Activated CD4-positive, CD25-positive, alpha-beta regulatory T cell treated with anti-CD3 and anti-CD28 coated beads, Interleukin-2, amount 50 U/mL, for 72 hours (primary cell): ENCODE results near the gene GASK1A.
"Not testable (repeated sequence)": the region's sequence is repeated elsewhere in the genome, so short reads cannot be mapped to it uniquely, and the experiment has no call there.

Experiments
- DNase-seq: peaks from one replicate; pipeline ENCODE4 v3.0.0; 2021

GASK1A gene

DNA sequence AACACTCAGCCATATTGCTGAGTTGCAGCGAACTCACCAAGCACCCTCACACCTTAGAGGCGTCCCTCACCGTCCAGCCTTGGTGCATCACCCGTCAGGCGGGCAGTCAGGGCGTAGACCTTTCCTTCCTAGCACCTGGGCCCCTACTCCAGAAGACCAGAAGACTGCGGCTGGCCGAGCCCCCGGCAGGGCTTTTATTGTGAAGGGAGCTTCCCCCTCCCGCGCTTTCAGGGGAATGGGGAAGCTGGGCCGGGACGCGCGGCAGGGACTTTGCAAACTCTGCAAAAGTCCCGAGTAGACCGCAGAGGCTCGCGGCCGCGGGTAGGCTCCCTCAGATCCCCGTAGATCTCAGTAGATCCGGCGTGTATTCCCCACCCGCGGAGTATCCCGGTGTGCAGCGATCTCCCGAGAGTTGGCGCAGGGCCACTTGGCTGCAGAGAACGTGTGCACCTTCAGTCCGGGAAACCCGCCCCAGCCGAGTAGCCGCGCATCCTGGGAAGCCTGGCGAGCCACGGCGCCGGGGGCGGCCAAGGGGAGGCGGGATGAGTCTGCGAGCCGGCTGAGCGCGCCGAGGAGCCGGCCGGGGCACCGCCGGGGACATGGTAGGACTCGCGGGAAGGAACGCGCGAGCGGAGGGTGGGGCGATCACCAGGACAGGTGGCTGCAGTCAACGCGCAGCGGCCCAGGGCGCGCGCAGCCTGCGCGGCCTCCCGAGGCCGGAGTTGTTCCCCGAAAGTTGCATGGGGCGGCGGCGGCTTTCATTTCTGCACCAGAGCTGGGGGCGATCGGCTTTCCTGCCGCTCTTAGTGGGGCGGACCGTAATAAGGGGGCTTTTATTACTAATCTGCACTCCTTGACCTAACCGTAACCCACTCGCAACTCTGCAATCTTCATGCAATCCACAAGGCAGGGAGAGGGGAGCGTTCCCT, at the start of gene GASK1A:
GASK1A (plus strand) TSS at position 268 of the 929 bp plus-strand sequence; CDS start at position 600, 332 bp downstream.
- DNase-seq = peak; percentile 32

DNA sequence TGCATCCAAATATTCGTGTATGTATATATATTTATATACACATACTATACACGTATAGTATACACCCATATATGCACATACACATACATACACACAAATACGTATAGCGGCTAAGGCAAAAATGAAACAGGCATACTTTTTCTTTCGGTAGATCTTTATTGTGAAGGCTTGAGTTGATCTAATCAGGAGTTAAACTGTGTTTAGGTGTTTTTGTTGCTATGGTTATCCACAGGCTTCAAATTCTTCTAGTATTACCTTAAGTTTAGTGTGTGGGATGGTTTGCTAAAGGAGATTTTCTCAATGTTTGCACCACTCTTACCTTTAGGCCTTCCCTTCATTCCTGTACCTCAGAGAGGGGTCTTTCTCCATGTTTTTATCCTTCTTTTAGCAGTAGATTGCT, 45.0 kb upstream of the GASK1A start:
- no peak for DNase-seq

DNA sequence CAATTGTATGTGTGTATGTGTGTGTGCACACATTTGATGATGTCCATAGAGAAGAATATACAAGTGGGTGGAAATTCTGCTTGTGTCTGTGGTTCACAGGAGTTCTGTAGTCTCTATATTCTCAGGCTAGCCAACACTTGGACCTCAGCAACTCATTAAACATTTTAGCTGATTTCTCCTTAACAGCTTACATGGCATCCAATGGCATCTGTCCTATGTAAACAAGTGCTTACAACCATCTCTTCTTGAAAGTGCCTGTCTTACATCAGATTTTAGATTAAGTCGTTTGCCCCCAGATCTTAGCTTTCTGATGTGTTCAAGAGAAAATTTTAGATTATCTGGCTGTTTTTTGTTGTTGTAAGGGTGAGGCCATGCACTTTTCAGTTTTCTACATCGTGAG, 44.2 kb upstream of the GASK1A start:
- no peak for DNase-seq

DNA sequence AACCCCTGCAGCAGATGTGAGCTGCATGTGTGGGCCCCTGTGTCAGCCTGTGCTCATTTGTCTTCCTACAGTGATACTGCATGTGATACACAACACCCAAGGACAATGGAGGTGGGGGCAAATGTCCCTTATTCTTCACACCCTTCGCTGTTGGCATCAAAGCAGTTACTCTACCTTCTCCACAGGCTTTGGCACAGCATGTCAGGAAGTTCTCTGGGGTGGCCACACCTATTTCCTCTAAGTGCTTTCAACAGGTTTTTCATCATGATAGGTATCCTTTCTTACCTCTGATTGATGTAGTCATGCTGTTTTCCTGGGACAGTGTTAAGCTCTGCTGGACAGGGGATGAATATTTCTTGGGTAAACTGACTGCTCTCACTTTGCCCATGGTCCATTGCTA, 43.6 kb upstream of the GASK1A start:
- DNase-seq = no peak

DNA sequence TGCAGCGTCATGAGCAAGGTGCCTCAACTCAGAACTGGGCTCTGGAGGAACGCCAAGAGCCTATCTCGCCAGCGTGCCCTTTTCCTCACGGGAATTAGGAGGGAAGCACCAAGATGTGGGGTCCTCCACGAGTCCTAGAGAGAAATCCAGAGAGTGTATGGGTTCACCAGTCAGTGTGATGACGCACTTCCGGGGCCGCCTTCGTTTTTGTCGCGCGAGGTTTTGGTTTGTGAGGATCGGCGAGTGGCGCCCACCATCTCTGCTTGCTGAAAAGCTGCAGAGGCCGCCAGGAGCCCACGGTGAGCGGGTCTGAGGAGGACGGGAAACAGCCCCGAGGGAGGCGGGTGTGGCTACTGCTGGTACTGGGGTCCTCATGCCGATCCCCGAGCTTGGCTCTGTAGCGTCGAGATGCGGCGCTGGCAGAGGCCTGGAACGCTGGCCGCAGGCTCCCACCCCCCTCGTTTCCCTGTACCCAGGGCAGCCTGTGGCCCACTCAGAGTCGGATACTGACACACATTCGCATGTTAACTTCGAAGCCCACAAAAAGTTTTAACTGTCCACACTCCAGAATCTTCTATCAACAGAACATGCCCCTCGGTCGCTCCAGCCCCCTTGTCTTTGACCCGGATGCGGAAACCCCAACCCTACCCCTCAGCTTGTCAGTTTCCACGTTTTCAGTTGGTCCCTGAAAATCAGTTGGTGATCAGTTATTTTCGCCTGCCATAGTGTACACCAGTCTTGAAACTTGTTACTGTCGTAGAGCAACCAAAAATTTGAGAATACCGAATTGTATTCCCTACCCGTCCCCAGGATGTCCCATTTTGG, 42.7 kb upstream of the GASK1A start:
- no peak for DNase-seq

DNA sequence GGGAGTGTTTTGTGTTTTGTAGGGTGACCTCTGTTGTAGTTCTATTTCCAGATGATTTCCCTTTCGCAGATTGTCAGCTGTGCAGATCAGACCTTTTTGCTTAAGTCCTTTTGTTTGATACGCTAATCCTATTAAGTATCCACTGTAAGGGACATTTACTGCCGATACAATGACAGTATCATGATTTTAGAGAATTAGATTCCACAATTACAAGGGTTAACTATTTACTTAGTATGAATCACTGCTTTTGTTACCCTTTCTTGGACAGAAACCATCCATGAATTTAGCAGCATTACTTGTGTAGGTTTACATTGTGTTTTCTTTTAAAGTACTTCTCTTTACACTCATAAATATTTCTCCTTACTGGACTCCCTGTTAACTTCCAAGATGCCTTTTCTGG, 41.8 kb upstream of the GASK1A start:
- no peak for DNase-seq

DNA sequence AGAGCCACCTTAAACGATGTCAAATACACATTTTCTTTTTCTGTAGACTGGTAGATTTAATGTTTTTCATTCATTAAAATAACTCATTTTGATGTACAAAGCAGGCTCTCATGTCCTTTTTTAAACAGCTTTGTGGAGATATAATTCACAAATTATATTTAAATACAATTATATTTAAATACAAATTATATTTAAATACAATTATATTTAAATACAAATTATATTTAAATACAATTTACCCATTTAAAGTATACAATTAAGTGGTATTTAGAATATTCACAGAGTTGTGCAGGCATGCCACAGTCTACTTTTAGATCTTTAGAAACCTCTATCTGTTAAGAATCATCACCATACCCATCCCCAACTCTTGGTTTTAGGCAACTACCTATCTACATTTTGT, 36.4 kb upstream of the GASK1A start:
- DNase-seq = no peak

DNA sequence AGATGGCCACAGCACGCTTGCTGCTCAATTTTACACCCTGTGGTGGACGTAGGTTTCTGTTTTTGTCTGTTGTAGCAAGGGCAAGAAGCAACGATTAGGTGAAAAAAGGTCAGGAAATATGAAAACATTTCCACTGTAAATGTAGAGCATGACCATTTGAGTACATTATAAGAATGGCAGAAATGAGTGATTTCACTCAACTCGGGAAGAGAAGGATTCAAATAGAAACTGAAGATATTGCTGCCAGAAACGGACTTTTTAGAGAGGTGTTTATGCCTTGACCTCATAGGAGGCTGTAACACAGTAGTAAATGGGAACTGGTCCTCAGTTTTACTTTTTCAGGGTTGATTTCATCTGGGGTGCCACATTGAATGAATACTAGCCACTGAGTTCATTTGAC, 33.1 kb upstream of the GASK1A start:
- no peak for DNase-seq

DNA sequence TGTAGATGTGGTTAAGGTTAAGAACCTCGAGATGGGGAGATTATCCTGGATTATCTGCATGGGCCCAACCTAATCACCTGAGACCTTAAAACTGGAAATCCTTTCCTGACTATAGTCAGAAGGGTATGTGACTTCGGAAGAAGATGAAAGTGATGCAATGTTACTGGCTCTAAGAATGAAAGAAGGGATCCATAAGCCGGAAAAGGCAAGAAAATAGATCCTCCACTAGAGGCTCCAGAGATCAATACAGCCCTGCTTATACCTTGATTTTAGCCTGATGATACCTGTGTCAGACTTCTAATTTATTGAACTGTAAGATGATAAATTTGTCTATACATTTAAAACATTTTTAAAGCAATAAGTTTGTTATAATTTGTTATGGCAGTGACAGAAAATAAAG, 21.5 kb upstream of the GASK1A start:
- DNase-seq = no peak

DNA sequence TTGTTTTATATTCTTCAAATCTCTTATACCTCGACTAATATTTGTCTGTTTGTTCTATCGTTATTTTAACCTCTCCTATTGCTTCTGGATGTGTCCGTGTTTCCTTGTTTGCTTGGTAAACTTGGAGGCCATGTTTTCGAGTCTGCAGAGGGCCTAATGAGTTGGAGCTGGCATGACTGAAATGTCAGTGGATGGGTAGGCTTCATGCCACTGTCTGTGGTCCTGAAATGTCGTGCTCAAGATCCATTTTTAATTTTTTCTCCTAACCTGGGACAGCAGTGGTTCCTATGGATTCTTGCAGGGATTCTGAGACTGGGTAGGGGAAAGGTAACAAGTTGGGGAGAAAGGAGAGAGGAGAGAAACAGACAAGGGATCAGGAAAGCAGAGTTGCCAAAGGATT, 18.8 kb upstream of the GASK1A start:
- no peak for DNase-seq

DNA sequence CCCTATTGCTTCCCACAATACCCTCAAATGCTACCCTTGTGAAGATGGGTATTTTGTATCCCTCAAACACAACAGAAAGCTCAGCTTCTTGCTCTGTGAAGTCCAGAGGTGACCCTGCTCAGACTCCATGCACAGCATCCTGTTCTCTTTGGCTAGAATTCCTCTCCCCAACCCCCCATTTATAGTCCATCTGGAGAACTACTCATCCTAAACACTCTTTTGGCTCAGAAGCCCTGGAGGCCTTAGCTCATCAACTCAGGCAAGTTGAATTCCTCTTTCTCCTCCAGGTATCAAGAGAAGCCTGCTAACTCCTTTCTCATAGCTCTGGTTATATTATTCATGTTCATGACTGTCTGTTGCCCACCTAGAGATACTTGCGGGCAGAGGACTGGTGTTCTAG, 18.3 kb upstream of the GASK1A start:
- no peak for DNase-seq

DNA sequence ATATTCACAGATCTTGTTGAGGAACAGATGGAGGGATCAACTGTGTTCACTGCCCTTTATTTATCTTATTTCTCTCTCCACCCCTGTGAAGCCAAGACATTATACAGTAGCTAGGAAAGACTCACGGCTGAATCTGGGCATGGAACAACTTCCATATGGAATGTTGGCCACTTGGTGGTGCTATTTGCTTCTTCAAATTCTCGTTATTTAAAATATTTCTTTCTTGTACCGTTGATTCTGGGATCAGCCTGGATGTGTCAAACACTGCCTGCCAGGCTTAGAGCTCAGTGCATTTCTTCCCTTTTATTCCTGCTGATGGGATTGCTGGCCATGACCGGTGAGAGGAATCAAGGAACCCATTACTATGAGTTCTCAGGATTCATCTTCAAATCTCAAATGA, 17.5 kb upstream of the GASK1A start:
- no peak for DNase-seq

DNA sequence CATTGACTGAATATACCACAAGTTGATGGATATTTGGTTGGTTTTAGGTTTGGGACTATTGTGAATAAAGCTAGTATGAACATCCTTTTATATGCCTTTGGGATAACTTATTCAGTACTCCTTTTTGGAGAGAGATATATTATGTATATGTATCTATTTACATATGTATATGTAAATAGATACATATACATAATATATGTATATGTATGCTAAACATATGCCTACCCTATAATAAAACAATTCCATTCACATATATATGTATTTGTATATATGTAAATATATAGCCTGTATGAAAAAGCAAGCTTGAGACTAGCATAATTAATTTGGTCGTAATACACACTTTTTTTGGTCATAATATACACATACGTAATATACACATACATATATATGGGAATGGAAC, 15.8 kb upstream of the GASK1A start:
- no peak for DNase-seq

DNA sequence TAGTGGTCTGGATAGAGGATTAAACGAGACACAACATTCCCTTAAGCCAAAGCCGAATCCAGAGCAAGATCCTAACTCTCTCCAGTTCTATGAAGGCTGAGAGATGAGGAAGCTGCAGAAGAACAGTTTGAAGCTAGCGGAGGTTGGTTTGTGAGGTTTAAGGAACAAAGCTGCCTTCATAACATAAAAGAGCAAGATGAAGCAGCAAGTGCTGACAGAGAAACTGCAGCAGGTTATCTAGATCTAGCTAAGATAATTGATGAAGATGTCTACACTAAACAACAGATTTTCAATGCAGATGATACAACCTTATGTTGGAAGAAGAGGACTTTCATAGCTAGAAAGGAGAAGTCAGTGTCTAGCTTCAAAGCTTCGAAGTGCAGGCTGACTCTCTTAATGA, 14.8 kb upstream of the GASK1A start:
- no peak for DNase-seq

DNA sequence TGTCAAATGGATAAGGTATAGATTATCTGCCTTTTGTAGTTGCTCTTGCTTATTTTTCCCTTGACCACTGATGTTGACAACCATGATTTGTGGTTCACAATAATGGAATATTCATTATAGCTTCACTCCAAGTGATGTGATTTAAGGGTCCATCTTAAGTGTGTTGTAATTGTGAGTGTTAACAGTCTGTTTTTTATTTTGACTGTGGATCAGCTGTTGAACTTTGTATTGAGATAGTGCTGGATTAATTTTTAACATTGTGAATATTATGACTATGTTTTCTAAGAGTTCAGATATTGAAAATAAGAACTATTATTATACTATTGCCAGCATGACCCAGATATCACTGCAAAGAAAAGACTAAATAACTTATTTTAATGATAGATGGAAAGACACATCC, 8.6 kb upstream of the GASK1A start:
- DNase-seq = no peak

DNA sequence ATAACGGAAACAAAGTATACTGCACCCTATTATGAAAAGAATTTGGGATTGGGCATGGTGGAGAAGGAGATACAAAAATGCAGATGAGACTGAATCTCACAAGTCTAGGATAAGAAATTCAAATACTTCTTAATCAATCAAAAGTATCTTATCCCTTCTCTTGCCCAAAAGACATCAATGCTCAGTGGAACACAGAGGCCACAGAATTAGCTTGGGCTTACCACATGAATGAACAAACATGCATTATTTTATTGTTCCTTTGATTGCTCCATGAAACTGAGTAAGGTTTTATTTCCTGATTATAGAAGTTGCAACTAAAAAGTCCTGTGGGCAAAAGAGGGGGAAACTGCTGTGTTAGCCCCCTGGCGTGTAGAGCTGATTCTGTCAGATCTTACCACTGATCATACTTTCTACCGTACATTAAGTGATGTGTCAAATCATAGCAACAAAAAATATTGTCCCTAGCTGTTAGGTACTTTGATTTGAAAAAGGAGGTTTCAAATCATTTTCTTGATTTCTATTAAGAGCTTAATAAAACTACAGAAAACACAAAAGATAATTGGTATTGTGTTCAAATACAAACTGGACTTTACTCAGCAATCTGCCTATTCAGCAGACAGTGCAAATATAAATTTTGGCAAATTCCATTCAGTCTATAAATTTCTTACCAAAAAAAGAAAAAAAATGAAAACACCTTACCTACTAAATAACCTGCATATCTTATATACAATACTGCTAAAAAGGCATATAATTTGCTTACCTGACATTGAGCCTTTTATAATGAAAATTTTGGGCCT, 7.9 kb upstream of the GASK1A start:
- no peak for DNase-seq

DNA sequence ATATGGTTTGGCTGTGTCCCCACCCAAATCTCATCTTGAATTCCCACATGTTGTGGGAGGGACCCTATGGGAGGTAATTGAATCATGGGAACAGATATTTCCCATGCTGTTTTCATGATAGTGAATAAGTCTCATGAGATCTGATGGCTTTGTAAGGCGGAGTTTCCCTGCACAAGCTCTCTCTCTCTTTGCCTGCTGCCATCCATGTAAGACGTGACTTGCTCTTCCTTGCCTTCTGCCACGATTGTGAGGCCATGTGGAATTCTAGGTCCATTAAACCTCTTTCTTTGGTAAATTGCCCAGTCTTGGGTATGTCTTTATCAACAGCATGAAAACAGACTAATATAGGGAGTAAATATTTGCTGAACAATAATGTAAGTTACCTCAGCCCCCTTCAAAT, 4.2 kb upstream of the GASK1A start:
- DNase-seq = not testable (repeated sequence)

DNA sequence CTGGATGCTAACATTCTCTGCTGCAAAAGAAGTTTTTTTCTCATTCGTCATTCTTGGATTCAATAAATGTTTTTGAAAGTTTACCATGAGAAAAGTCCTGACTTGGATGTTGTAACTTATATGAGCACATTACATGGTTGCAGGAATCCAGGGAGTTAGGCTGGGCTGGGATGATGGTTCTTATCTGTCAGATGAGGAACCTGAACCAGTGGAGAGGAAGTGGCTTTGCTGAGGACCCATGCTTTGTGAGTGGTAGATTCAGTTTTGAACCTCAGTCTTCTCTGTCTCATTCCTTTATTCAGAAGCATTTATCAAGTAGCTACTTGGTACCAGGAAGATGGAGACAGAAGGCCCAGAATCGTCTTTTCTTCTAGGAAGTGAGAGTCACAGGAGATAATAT, 3.7 kb upstream of the GASK1A start:
- DNase-seq = no peak

DNA sequence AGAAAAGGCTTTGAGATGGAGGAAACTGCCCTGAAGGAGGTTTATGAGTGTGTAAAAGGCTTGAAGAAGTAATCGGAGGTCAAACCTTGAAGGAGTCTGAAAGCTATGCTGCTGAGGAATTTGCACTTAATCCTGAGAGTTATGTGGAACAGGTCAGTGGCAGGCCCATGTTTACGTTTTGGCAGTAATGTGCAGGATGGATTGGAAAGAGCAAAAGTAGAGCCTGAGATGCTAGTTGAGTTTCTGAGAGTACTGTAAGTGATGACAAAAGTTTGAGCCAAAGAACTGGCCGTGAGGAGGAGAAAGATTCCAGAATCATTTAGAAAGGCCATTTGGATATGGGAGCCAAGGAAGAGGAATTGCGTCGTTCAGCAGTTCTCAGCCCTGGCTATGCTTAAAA, 3.2 kb upstream of the GASK1A start:
- no peak for DNase-seq

DNA sequence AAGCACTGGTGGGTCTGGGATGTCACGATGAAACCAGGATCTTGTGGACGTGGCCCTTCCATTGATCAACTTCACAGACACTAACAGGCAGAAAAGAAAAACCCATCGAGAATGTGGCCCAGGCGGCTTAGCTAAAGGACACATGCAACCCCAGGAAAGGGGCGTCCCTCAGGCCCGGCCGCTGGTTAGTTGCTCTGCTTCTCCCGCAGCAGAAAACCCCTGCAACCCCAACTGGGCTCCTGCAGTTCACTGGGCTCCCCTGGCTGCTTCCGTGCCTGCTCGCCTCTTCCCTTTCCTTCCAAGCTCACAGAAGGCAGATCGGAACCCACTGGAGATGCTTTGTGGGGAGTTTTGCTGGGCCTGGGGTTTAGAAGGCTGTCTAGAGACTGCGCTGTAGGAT, 1.1 kb downstream of the GASK1A start:
- DNase-seq = no peak

DNA sequence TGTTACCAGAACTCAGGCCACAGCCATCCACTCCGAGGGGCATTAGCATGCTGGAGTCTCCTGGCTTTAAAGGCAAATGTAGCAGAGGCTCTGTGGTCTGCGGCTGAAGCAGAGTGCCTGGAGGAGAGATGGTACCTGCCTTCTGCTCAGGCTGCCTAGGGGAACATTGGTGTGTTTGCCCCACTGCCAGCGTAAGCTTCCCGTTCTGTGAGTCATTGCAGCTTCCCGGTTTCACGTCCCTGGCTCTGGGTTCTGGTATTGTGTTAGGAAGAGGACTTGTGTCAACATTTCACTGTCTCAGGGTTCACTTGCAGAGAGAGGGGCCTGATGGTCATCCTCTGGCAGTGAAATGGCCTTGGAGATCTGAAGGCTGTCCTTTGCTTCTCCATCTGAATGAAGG, 1.8 kb downstream of the GASK1A start:
- no peak for DNase-seq

DNA sequence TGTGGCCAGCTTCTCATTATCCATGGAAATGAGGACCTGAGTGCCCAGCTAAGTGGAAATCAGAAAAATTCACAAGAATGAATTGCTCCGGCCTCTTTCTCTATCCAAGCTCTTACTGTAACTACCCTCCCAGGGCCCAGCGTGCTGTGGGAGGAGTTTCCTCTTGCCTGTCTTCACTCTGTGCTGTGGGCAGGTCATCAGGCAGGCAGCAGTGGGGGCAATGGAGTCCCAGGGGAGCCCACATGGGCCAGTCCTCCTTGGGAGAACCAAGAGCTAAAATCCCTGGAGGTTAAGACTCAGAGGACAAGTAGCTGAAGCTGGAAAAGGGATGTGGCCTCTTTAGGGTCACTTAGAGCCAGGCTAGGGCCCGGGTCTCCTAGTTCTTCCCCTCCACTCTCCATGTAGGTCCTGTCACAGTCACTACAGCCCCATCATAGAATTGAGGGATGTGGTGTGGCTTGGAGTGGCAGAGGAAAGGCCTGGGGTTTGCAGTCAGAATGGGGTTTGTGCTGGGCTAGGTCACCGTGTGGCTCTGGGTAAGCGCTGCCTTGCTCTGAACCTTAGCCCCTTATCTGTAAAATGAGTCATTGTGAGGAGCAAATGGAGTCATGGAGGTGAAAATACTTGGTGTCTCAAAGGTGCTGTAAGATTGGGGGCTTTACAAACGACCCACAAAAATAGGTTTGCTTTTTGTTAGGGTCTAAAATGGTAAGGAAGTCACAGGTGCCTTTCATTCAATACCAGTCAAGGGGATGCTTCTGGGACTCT, 3.7 kb downstream of the GASK1A start:
- no peak for DNase-seq

DNA sequence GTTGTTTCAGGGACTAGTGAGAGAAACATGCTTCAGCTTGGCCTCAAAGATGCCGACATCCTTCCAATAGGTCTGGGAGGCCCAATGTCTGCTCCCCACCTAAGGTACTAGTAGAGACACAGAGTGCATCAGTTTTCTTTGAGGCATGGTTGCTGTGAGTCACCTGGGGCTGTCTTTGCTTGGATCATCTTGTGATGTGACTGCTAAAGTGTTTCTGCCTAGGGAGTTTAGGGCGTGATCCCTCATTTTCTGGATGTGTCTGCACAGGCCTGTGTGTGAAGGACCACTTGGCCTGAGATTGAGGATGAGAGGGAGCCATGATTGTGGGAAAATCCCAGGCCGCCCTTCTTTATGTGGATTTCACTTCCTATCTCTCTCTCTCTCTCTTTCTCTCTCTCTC, 4.8 kb downstream of the GASK1A start:
- no peak for DNase-seq
